ENCODE results near the gene DHRS7C.

GRCh38 chr17:9811537-9811936 lies 20.1 kb upstream of the DHRS7C start:
- TF ChIP-seq CTCF (IDR thresholded peaks at IDR 0.05) (no peak), EZH2phosphoT487 (IDR thresholded peaks at IDR 0.05) (no peak)
